Vagina (tissue), 2 donors: ENCODE measurements around the gene DHX58.

Experiments used
- POLR2A ChIP-seq, 2 donors: fragments of 450-650 bp; IDR thresholded peaks; one replicate each; pipeline ENCODE4 v1.6.1; 2017; ENCODE audit warnings: antibody characterized with exemption in 2 of 2, mild to moderate bottlenecking in 2 of 2, moderate library complexity in 2 of 2
- POLR2AphosphoS5 ChIP-seq, 2 donors: sonication (generic); formaldehyde crosslinking; IDR thresholded peaks; one replicate each; pipeline ENCODE4 v1.9.0; 2017; ENCODE audit warnings: antibody characterized with exemption in 2 of 2, mild to moderate bottlenecking in 2 of 2, low read depth in 1 of 2; ENCODE audit not compliant: insufficient read depth in 1 of 2

GRCh38 chr17:42078396-42079043, 34.0 kb downstream of the DHX58 start:
- no peak for TF ChIP-seq POLR2AphosphoS5 (IDR thresholded peaks at IDR 0.05; ENCODE audit: insufficient read depth in 1 of 2, low read depth in 1 of 2)
- TF ChIP-seq POLR2A (IDR thresholded peaks at IDR 0.05), result no peak
